K562 (cell line): ENCODE data around the gene IFNGR2. TPM values are rescaled to one million over a fixed set of nuclear protein-coding genes. Genes with fewer than 3 reads are reported as not detected.

ENCODE experiments used
- CEBPB ChIP-seq: fragments of 450-650 bp; IDR thresholded peaks from 2 replicates; pipeline ENCODE4 v1.6.1; 2016; ENCODE audit warnings: missing genetic modification characterization, missing compliant biosample characterization
- GTF2E2 ChIP-seq: fragments of 200-800 bp; sonication (Bioruptor generic); IDR thresholded peaks from 2 replicates; pipeline ENCODE4 v1.6.1; 2016; ENCODE audit warnings: missing genetic modification characterization, missing compliant biosample characterization
- HDAC2 ChIP-seq: fragments of 450-650 bp; IDR thresholded peaks from 2 replicates; pipeline ENCODE4 v1.6.1; 2016; ENCODE audit warnings: mild to moderate bottlenecking
- JUN ChIP-seq, 2 experiments: sonication (generic) in 1 of 2; formaldehyde crosslinking in 1 of 2; IDR thresholded peaks; 2 replicates each; pipeline versions ENCODE4 v1.6.1 to v1.8.0; 2012 to 2022; ENCODE audit warnings: borderline replicate concordance in 2 of 2, mild to moderate bottlenecking in 2 of 2, improper control_type of control experiment in 1 of 2, low read depth in 1 of 2, low read length in 1 of 2, missing genetic modification reagents in 1 of 2
- KAT8 ChIP-seq: fragments of 450-650 bp; IDR thresholded peaks from 2 replicates; pipeline ENCODE4 v1.6.1; 2016; ENCODE audit warnings: low read depth, mild to moderate bottlenecking
- MBD2 ChIP-seq: sonication (generic); IDR thresholded peaks from 2 replicates; pipeline ENCODE4 v1.6.1; 2016; ENCODE audit warnings: low read depth, borderline replicate concordance
- NFIX ChIP-seq: fragments of 250-450 bp; sonication (Bioruptor Pico); IDR thresholded peaks from 2 replicates; pipeline ENCODE4 v1.4.0; 2020; ENCODE audit warnings: low read depth, mild to moderate bottlenecking, moderate library complexity
- PHF20 ChIP-seq: fragments of 450-650 bp; IDR thresholded peaks from 2 replicates; pipeline ENCODE4 v1.6.1; 2018; ENCODE audit not compliant: partially characterized antibody
- POLR2AphosphoS2 ChIP-seq: IDR thresholded peaks from 2 replicates; pipeline ENCODE4 v1.6.1; 2012; ENCODE audit warnings: low read length, improper control_type of control experiment
- SAFB2 ChIP-seq: fragments of 200-400 bp; formaldehyde crosslinking; IDR thresholded peaks from 2 replicates; pipeline ENCODE4 v1.6.1; 2018; ENCODE audit warnings: borderline replicate concordance, low read length, low read depth, moderate library complexity; ENCODE audit not compliant: severe bottlenecking
- SETDB1 ChIP-seq: IDR thresholded peaks from one replicate; pipeline ENCODE4 v1.6.1; 2012; ENCODE audit warnings: low read length, control low read depth, inconsistent platforms
- SIN3A ChIP-seq, 2 experiments: fragments of 150-350 bp in 1 of 2; IDR thresholded peaks; 2 replicates each; pipeline ENCODE4 v1.6.1; 2011 to 2016; ENCODE audit warnings: borderline replicate concordance in 2 of 2, low read depth in 2 of 2, low read length in 2 of 2, mild to moderate bottlenecking in 2 of 2, moderate library complexity in 2 of 2; ENCODE audit not compliant: control insufficient read depth in 1 of 2
- SIX5 ChIP-seq, 2 experiments: IDR thresholded peaks; 2 replicates each; pipeline ENCODE4 v1.6.1; 2011; ENCODE audit warnings: low read length in 2 of 2, borderline replicate concordance in 1 of 2, low read depth in 1 of 2, mild to moderate bottlenecking in 1 of 2, moderate library complexity in 1 of 2; ENCODE audit not compliant: insufficient read depth in 1 of 2
- SMARCA5 ChIP-seq: fragments of 450-650 bp; IDR thresholded peaks from 2 replicates; pipeline ENCODE4 v1.6.1; 2016
- SMARCC2 ChIP-seq: fragments of 450-650 bp; IDR thresholded peaks from 2 replicates; pipeline ENCODE4 v1.6.1; 2017; ENCODE audit warnings: antibody characterized with exemption, moderate library complexity, mild to moderate bottlenecking, low read depth
- SP1 ChIP-seq: sonication (generic); formaldehyde crosslinking; IDR thresholded peaks from 2 replicates; pipeline ENCODE4 v1.8.1; 2022; ENCODE audit warnings: mild to moderate bottlenecking, missing genetic modification reagents
- TCF7L2 ChIP-seq: fragments of 150-350 bp; IDR thresholded peaks from 2 replicates; pipeline ENCODE4 v1.6.1; 2016; ENCODE audit warnings: low read depth, mild to moderate bottlenecking, low read length, moderate library complexity
- XRCC4 ChIP-seq: IDR thresholded peaks from one replicate; pipeline ENCODE4 v1.6.1; 2011; ENCODE audit not compliant: insufficient read depth, insufficient read length; ENCODE audit errors: extremely low read depth
- ZFX ChIP-seq: sonication (generic); formaldehyde crosslinking; IDR thresholded peaks from 2 replicates; pipeline ENCODE4 v1.8.0; 2022; ENCODE audit warnings: mild to moderate bottlenecking, missing genetic modification reagents, moderate library complexity
- ZNF24 ChIP-seq: fragments of 450-650 bp; IDR thresholded peaks from 2 replicates; pipeline ENCODE4 v1.6.1; 2016
- ZNF274 ChIP-seq: IDR thresholded peaks from 2 replicates; pipeline ENCODE4 v1.6.1; 2011; ENCODE audit warnings: low read depth, mild to moderate bottlenecking, low read length, moderate library complexity, borderline replicate concordance
- ZNF3 ChIP-seq: fragments of 250-450 bp; sonication (Bioruptor Pico); IDR thresholded peaks from 2 replicates; pipeline ENCODE4 v1.5.0; 2021; ENCODE audit warnings: mild to moderate bottlenecking, moderate library complexity
- ZNF347 ChIP-seq: fragments of 450-650 bp; formaldehyde crosslinking; IDR thresholded peaks from 2 replicates; pipeline ENCODE4 v1.4.0; 2020; ENCODE audit warnings: low read depth, mild to moderate bottlenecking, moderate library complexity
- ZNF586 ChIP-seq: fragments of 450-650 bp; formaldehyde crosslinking; conservative IDR thresholded peaks from 2 replicates; pipeline ENCODE4 v1.4.0; 2020; ENCODE audit warnings: mild to moderate bottlenecking, moderate library complexity
- ZNF668 ChIP-seq: fragments of 250-450 bp; sonication (Bioruptor Pico); IDR thresholded peaks from 2 replicates; pipeline ENCODE4 v1.8.0; 2022; ENCODE audit warnings: mild to moderate bottlenecking, inconsistent platforms
- ZSCAN32 ChIP-seq: fragments of 450-650 bp; formaldehyde crosslinking; IDR thresholded peaks from 2 replicates; pipeline ENCODE4 v1.4.0; 2020; ENCODE audit warnings: mild to moderate bottlenecking, moderate library complexity
- polyA plus RNA-seq, 8 experiments: library from polyadenylated mRNA; depleted of rRNA in 4 of 8; stranded (reverse) in 5 of 8; unstranded in 3 of 8; fragments of >200 nt; fragmentation: Nextera tagmentation in 2 of 8; fragmentation: Illumina TruSeq in 1 of 8; extraction: Ambion mirVana in 2 of 8; extraction: Trizol in 1 of 8; gene quantifications; 2 replicates each; pipeline versions ENCODE4 v1.2.1 to v1.2.3, GENCODE V29; 2011 to 2014; ENCODE audit warnings: inconsistent platforms in 1 of 8, missing spikeins in 1 of 8
- total RNA-seq, 7 experiments: library from RNA; depleted of rRNA in 6 of 7; stranded (reverse); fragments of >200 nt in 6 of 7; fragmentation: Illumina TruSeq in 2 of 7; extraction: Trizol in 2 of 7; gene quantifications; 2 replicates each; pipeline versions ENCODE4 v1.2.1 to v1.2.3, GENCODE V29; 2011 to 2021; ENCODE audit warnings: low replicate concordance in 1 of 7
- TF ChIP-seq, protein P1 (sequence below): fragments of 250-450 bp; sonication (Bioruptor Pico); IDR thresholded peaks from 2 replicates; pipeline ENCODE4 v1.5.0; 2021; ENCODE audit warnings: mild to moderate bottlenecking, borderline replicate concordance
- TF ChIP-seq, protein P2 (sequence below): sonication (generic); formaldehyde crosslinking; IDR thresholded peaks from 2 replicates; pipeline ENCODE4 v1.8.0; 2022; ENCODE audit warnings: mild to moderate bottlenecking, missing genetic modification reagents

The IFNGR2 gene
- total and polyA plus RNA-seq, 9 of the 15 experiments (the other 6 are each of a cell fraction or from before 2014, with no cell fraction given) = 6.7 to 58.0 (median 28.5) TPM

GRCh38 chr21:33368124-33368523, 35.1 kb upstream of the IFNGR2 start (continued):
- TF ChIP-seq JUN (IDR thresholded peaks at IDR 0.05; ENCODE audit: borderline replicate concordance, low read depth, low read length) (no peak), JUN (CRISPR knock-in tag; IDR thresholded peaks at IDR 0.05; ENCODE audit: borderline replicate concordance) (no peak), ZNF24 (no peak), TCF7L2 (no peak), ZSCAN32 (no peak), SP1 (CRISPR knock-in tag) (no peak), ZNF668 (CRISPR knock-in tag) (no peak), SAFB2 (no peak), SIN3A (IDR thresholded peaks at IDR 0.05; ENCODE audit: borderline replicate concordance in 2 of 2, control insufficient read depth in 1 of 2, low read depth in 2 of 2, low read length in 2 of 2) (no peak), ZFX (no peak), SMARCC2 (0 out of 2 replicates have a peak, but pooled peaks have one; percentile 59), POLR2AphosphoS2 (no peak), SMARCA5 (0 out of 2 replicates have a peak, but pooled peaks have one; percentile 4), MBD2 (peak; percentile 23; the same call in 1 of the 2 replicates), PHF20 (no peak), NFIX (CRISPR knock-in tag) (no peak), ZNF274 (no peak), ZNF586 (CRISPR knock-in tag) (no peak), CEBPB (tag) (no peak), SIX5 (IDR thresholded peaks at IDR 0.05; ENCODE audit: borderline replicate concordance in 1 of 2, insufficient read depth in 1 of 2, low read depth in 1 of 2, low read length in 2 of 2) (no peak), HDAC2 (0 out of 2 replicates have a peak, but pooled peaks have one; percentile 59), GTF2E2 (tag) (no peak), KAT8 (no peak), SETDB1 (no peak), ZNF3 (CRISPR knock-in tag) (no peak), XRCC4 (no peak), ZNF347 (CRISPR knock-in tag) (no peak)
- TF ChIP-seq, protein P1, sequence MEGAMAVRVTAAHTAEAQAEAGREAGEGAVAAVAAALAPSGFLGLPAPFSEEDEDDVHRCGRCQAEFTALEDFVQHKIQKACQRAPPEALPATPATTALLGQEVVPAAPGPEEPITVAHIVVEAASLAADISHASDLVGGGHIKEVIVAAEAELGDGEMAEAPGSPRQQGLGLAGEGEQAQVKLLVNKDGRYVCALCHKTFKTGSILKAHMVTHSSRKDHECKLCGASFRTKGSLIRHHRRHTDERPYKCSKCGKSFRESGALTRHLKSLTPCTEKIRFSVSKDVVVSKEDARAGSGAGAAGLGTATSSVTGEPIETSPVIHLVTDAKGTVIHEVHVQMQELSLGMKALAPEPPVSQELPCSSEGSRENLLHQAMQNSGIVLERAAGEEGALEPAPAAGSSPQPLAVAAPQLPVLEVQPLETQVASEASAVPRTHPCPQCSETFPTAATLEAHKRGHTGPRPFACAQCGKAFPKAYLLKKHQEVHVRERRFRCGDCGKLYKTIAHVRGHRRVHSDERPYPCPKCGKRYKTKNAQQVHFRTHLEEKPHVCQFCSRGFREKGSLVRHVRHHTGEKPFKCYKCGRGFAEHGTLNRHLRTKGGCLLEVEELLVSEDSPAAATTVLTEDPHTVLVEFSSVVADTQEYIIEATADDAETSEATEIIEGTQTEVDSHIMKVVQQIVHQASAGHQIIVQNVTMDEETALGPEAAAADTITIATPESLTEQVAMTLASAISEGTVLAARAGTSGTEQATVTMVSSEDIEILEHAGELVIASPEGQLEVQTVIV (CRISPR knock-in tag) = no peak
- TF ChIP-seq, protein P2, sequence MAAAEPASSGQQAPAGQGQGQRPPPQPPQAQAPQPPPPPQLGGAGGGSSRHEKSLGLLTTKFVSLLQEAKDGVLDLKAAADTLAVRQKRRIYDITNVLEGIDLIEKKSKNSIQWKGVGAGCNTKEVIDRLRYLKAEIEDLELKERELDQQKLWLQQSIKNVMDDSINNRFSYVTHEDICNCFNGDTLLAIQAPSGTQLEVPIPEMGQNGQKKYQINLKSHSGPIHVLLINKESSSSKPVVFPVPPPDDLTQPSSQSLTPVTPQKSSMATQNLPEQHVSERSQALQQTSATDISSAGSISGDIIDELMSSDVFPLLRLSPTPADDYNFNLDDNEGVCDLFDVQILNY (CRISPR knock-in tag) = no peak
